HepG2 (cell line): Measurements from ENCODE around the gene XKR3. TPM values are rescaled to one million over a fixed set of nuclear protein-coding genes. Genes with fewer than 3 reads are reported as not detected.

Experiments
- ATAC-seq: fragments of 200-7000 bp; cut with Tn5 transposase; 3 replicates; pipeline ENCODE4 v1.9.1; 2020; ENCODE audit warnings: mild to moderate bottlenecking, moderate library complexity
- BruUV-seq: library from RNA; stranded (reverse); fragments of 400-500 nt; replicated peaks from 2 replicates; lab custom pipeline; 2021; lab: Mats Ljungman, UMichigan
- CTCF ChIA-PET: fragments of 300-600 bp; formaldehyde crosslinking; extraction: SDS; loops from one replicate; lab custom pipeline; 2021; ENCODE audit warnings: low total read pairs, inconsistent platforms, low intra/inter-chr PET ratio; lab: Yijun Ruan, JAX
- POLR2A ChIA-PET: fragments of 350-600 bp; sonication (Branson Sonifier 250); formaldehyde crosslinking; loops from one replicate; lab custom pipeline; 2020; ENCODE audit warnings: antibody characterized with exemption, inconsistent platforms; lab: Yijun Ruan, JAX
- DNase-seq: peaks from one replicate; pipeline ENCODE4 v3.0.0-alpha.2; 2015; ENCODE audit warnings: low spot score
- FAIRE-seq: peaks from 3 replicates; lab custom pipeline; 2011; peaks lifted over from hg19 to GRCh38; lab: Jason Lieb, UNC
- H2AFZ ChIP-seq: one replicate; pipeline ENCODE4 v1.6.1; 2011; ENCODE audit warnings: low read length, inconsistent platforms
- H3K27ac ChIP-seq: fragments of 300-600 bp; 3 replicates; pipeline ENCODE4 v1.8.0; 2011; ENCODE audit warnings: mixed run types, mild to moderate bottlenecking, mixed read lengths, low read length, inconsistent platforms; ENCODE audit not compliant: insufficient read depth; ENCODE audit errors: extremely low read length
- H3K27me3 ChIP-seq, 2 experiments: fragments of 200-600 bp in 1 of 2; 2 replicates in 1 of 2; 3 replicates in 1 of 2; pipeline versions ENCODE4 v1.6.0 to v1.8.0; 2011; ENCODE audit warnings: low read length in 2 of 2, mild to moderate bottlenecking in 2 of 2, moderate library complexity in 2 of 2, inconsistent platforms in 1 of 2; ENCODE audit not compliant: insufficient read depth in 2 of 2, control insufficient read depth in 1 of 2
- H3K36me3 ChIP-seq, 2 experiments: fragments of 200-600 bp in 1 of 2; replicated peaks in 1 of 2; 2 replicates in 1 of 2; 3 replicates in 1 of 2; pipeline versions ENCODE4 v1.5.1 to v1.8.0; 2011; ENCODE audit warnings: low read length in 2 of 2, inconsistent platforms in 1 of 2; ENCODE audit not compliant: insufficient read depth in 2 of 2, control insufficient read depth in 1 of 2
- H3K4me1 ChIP-seq: 2 replicates; pipeline ENCODE4 v1.5.1; 2012; ENCODE audit warnings: low read length, inconsistent platforms; ENCODE audit not compliant: insufficient read depth
- H3K4me2 ChIP-seq: 2 replicates; pipeline ENCODE4 v1.6.0; 2011; ENCODE audit warnings: low read depth, low read length, inconsistent platforms
- H3K4me3 ChIP-seq, 3 experiments: fragments of 200-600 bp in 1 of 3; sonication (generic), shearing (Covaris generic) in 1 of 3; replicated peaks in 1 of 3; 2 replicates each; pipeline ENCODE4 v1.5.1; 2011 to 2016; ENCODE audit warnings: low read length in 3 of 3, inconsistent platforms in 2 of 3, low read depth in 2 of 3, mild to moderate bottlenecking in 2 of 3, control low read depth in 1 of 3, mixed read lengths in 1 of 3; ENCODE audit not compliant: insufficient read depth in 1 of 3
- H3K79me2 ChIP-seq: one replicate; pipeline ENCODE4 v1.6.1; 2011; ENCODE audit warnings: low read length, inconsistent platforms; ENCODE audit not compliant: insufficient read depth
- H3K9ac ChIP-seq: 2 replicates; pipeline ENCODE4 v1.6.0; 2011; ENCODE audit warnings: mild to moderate bottlenecking, low read depth, low read length, inconsistent platforms; ENCODE audit not compliant: insufficient read depth
- H3K9me3 ChIP-seq: 2 replicates; pipeline ENCODE4 v1.5.1; 2012; ENCODE audit warnings: mild to moderate bottlenecking, low read length
- H4K20me1 ChIP-seq: 2 replicates; pipeline ENCODE4 v1.6.0; 2011; ENCODE audit warnings: inconsistent platforms, mild to moderate bottlenecking, low read length, moderate library complexity; ENCODE audit not compliant: insufficient read depth
- CBFB ChIP-seq: sonication (generic); formaldehyde crosslinking; IDR thresholded peaks from 2 replicates; pipeline ENCODE4 v1.4.0; 2020; ENCODE audit warnings: missing genetic modification reagents
- CREB1 ChIP-seq, 2 experiments: fragments of 450-650 bp in 1 of 2; IDR thresholded peaks; 2 replicates each; pipeline ENCODE4 v1.6.1; 2016 to 2017; ENCODE audit warnings: control low read depth in 1 of 2, mild to moderate bottlenecking in 1 of 2, missing compliant biosample characterization in 1 of 2, missing genetic modification characterization in 1 of 2
- KLF16 ChIP-seq, 2 experiments: sonication (generic) in 1 of 2; formaldehyde crosslinking in 1 of 2; IDR thresholded peaks; 2 replicates each; pipeline versions ENCODE4 v1.6.1 to v1.8.0; 2016 to 2023; ENCODE audit warnings: missing genetic modification reagents in 2 of 2, missing compliant biosample characterization in 1 of 2
- MXD4 ChIP-seq: IDR thresholded peaks from 2 replicates; pipeline ENCODE4 v1.6.1; 2016; ENCODE audit warnings: mild to moderate bottlenecking, missing biosample characterization, missing genetic modification reagents
- PRPF4 ChIP-seq: fragments of 200-400 bp; formaldehyde crosslinking; IDR thresholded peaks from 2 replicates; pipeline ENCODE4 v1.6.1; 2016; ENCODE audit warnings: low read length, low read depth; ENCODE audit not compliant: poor library complexity, severe bottlenecking
- SIX4 ChIP-seq: sonication (generic); formaldehyde crosslinking; IDR thresholded peaks from 2 replicates; pipeline ENCODE4 v1.4.0; 2020; ENCODE audit warnings: missing genetic modification reagents
- TP53 ChIP-seq: sonication (generic); formaldehyde crosslinking; conservative IDR thresholded peaks from 2 replicates; pipeline ENCODE4 v1.4.0; 2020; ENCODE audit warnings: missing genetic modification reagents
- ZNF282 ChIP-seq: fragments of 450-650 bp; IDR thresholded peaks from 2 replicates; pipeline ENCODE4 v1.6.1; 2018; ENCODE audit not compliant: partially characterized antibody
- ZNF589 ChIP-seq: sonication (generic); formaldehyde crosslinking; conservative IDR thresholded peaks from 2 replicates; pipeline ENCODE4 v1.8.0; 2022; ENCODE audit warnings: mild to moderate bottlenecking, moderate library complexity, missing genetic modification reagents
- ZSCAN20 ChIP-seq: sonication (generic); formaldehyde crosslinking; IDR thresholded peaks from 2 replicates; pipeline ENCODE4 v1.4.0; 2020; ENCODE audit warnings: missing genetic modification reagents, mild to moderate bottlenecking, borderline replicate concordance
- WGBS: methylation state at CpG from one replicate; pipeline ENCODE4 v1.1.6; 2017; ENCODE audit warnings: low lambda C conversion rate; 5-methylcytosine and 5-hydroxymethylcytosine counted together
- in situ Hi-C: cut with HindIII; loops from 2 replicates; pipeline ENCODE4 v1.10.0; 2017; ENCODE audit warnings: low pct_unique_long_range_greater_than_20kb; ENCODE audit not compliant: extremely low pct_ligation_motif_present
- intact Hi-C: fragments of 100-400 bp; cut with micrococcal nuclease; formaldehyde crosslinking; loops from one replicate; pipeline ENCODE4 v1.10.0; 2022; ENCODE audit not compliant: unreplicated experiment
- polyA plus RNA-seq, 8 experiments: library from polyadenylated mRNA; depleted of rRNA in 3 of 8; stranded (reverse) in 7 of 8; unstranded in 1 of 8; fragments of >200 nt; fragmentation: Illumina TruSeq in 4 of 8; extraction: Trizol in 4 of 8; gene quantifications; 2 replicates each; pipeline versions ENCODE4 v1.2.1 to v1.2.3, GENCODE V29; 2011 to 2016; ENCODE audit warnings: low read depth in 4 of 8, missing spikeins in 1 of 8, mixed read lengths in 1 of 8; ENCODE audit not compliant: insufficient read depth in 1 of 8
- total RNA-seq, 5 experiments: library from RNA; depleted of rRNA; stranded (reverse); fragments of >200 nt; fragmentation: Illumina TruSeq; extraction: Trizol; gene quantifications; 2 replicates each; pipeline ENCODE4 v1.2.3, GENCODE V29; 2016; ENCODE audit warnings: low read depth in 1 of 5
- TF ChIP-seq, protein P1 (sequence below): sonication (generic); IDR thresholded peaks from 2 replicates; pipeline ENCODE4 v1.6.1; 2016; ENCODE audit warnings: low read depth, borderline replicate concordance
- TF ChIP-seq, protein P2 (sequence below): IDR thresholded peaks from 2 replicates; pipeline ENCODE4 v1.6.1; 2016; ENCODE audit warnings: missing compliant biosample characterization, missing genetic modification reagents, borderline replicate concordance
- TF ChIP-seq, protein P3 (sequence below): sonication (generic); formaldehyde crosslinking; IDR thresholded peaks from 2 replicates; pipeline ENCODE4 v1.9.0; 2021; ENCODE audit warnings: missing genetic modification reagents, borderline replicate concordance
- TF ChIP-seq, protein P4 (sequence below): sonication (generic); formaldehyde crosslinking; IDR thresholded peaks from 2 replicates; pipeline ENCODE4 v1.4.0; 2020; ENCODE audit warnings: mild to moderate bottlenecking, missing genetic modification reagents
- TF ChIP-seq, protein P5 (sequence below): IDR thresholded peaks from 2 replicates; pipeline ENCODE4 v1.6.1; 2018; ENCODE audit warnings: missing genetic modification reagents

Gene XKR3
- total and polyA plus RNA-seq, 2 of the 13 experiments (the other 11 are each of a cell fraction or from before 2014, with no cell fraction given), result not detected

DNA sequence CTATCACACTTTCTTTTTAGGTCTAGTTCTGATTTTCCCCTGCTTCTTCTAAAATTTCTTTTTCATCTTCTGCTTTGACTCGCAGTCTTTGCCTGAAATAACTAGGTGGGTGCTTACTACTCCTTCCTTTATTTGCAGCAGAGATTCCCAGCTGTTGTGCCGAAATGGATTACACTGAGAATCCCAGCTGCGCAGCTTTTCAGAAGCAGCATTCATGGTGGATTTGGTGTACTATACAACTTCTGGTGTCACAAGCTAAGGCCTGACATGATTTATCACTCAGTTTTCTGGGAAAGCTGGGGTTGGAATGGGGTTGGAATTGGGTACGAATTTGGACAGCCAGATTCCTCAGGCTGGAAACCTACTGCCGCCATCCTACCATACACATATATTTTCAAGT, 6.0 kb upstream of the XKR3 start:
- ChIA-PET CTCF (no interaction called here), POLR2A (no interaction called here)
- Histone ChIP-seq H4K20me1 (no peaks in the 10 kb centered on the region), H2AFZ (no peak overlapping the region), H3K4me1 (no peaks in the 10 kb centered on the region), H3K27me3 (peaks cover 0 to 1% of the 10 kb centered on the region in 2 experiments; a peak in 1 of 5 replicates), H3K79me2 (no peaks in the 10 kb centered on the region), H3K4me2 (no peak overlapping the region), H3K27ac (no peak overlapping the region), H3K4me3 (no peak overlapping the region), H3K9me3 (no peaks in the 10 kb centered on the region), H3K9ac (no peak overlapping the region), H3K36me3 (no peaks in the 10 kb centered on the region)
- 41% methylated on average over 5 of the region's 5 CpGs for WGBS
- FAIRE-seq (no peak), ATAC-seq (no peak), DNase-seq (no peak)
- no TSS peak for BruUV-seq
- in situ Hi-C loops (no loop called here), intact Hi-C loops (no loop called here)
- TF ChIP-seq, protein P1, sequence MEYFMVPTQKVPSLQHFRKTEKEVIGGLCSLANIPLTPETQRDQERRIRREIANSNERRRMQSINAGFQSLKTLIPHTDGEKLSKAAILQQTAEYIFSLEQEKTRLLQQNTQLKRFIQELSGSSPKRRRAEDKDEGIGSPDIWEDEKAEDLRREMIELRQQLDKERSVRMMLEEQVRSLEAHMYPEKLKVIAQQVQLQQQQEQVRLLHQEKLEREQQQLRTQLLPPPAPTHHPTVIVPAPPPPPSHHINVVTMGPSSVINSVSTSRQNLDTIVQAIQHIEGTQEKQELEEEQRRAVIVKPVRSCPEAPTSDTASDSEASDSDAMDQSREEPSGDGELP, result no peak
- TF ChIP-seq, protein P2, sequence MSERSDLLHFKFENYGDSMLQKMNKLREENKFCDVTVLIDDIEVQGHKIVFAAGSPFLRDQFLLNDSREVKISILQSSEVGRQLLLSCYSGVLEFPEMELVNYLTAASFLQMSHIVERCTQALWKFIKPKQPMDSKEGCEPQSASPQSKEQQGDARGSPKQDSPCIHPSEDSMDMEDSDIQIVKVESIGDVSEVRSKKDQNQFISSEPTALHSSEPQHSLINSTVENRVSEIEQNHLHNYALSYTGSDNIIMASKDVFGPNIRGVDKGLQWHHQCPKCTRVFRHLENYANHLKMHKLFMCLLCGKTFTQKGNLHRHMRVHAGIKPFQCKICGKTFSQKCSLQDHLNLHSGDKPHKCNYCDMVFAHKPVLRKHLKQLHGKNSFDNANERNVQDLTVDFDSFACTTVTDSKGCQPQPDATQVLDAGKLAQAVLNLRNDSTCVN (CRISPR knock-in tag), result no peak
- TF ChIP-seq, protein P3, sequence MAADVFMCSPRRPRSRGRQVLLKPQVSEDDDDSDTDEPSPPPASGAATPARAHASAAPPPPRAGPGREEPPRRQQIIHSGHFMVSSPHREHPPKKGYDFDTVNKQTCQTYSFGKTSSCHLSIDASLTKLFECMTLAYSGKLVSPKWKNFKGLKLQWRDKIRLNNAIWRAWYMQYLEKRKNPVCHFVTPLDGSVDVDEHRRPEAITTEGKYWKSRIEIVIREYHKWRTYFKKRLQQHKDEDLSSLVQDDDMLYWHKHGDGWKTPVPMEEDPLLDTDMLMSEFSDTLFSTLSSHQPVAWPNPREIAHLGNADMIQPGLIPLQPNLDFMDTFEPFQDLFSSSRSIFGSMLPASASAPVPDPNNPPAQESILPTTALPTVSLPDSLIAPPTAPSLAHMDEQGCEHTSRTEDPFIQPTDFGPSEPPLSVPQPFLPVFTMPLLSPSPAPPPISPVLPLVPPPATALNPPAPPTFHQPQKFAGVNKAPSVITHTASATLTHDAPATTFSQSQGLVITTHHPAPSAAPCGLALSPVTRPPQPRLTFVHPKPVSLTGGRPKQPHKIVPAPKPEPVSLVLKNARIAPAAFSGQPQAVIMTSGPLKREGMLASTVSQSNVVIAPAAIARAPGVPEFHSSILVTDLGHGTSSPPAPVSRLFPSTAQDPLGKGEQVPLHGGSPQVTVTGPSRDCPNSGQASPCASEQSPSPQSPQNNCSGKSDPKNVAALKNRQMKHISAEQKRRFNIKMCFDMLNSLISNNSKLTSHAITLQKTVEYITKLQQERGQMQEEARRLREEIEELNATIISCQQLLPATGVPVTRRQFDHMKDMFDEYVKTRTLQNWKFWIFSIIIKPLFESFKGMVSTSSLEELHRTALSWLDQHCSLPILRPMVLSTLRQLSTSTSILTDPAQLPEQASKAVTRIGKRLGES (CRISPR knock-in tag), result no peak
- no peak for TF ChIP-seq SIX4 (CRISPR knock-in tag)
- no peak for TF ChIP-seq TP53
- no peak for TF ChIP-seq ZSCAN20
- TF ChIP-seq KLF16 (CRISPR knock-in tag; IDR thresholded peaks at IDR 0.05), result no peak
- TF ChIP-seq ZNF282, result no peak
- no peak for TF ChIP-seq CREB1 (IDR thresholded peaks at IDR 0.05)
- TF ChIP-seq CREB1 (CRISPR knock-in tag; IDR thresholded peaks at IDR 0.05), result no peak
- no peak for TF ChIP-seq PRPF4
- no peak for TF ChIP-seq CBFB (CRISPR knock-in tag)
- TF ChIP-seq, protein P4, sequence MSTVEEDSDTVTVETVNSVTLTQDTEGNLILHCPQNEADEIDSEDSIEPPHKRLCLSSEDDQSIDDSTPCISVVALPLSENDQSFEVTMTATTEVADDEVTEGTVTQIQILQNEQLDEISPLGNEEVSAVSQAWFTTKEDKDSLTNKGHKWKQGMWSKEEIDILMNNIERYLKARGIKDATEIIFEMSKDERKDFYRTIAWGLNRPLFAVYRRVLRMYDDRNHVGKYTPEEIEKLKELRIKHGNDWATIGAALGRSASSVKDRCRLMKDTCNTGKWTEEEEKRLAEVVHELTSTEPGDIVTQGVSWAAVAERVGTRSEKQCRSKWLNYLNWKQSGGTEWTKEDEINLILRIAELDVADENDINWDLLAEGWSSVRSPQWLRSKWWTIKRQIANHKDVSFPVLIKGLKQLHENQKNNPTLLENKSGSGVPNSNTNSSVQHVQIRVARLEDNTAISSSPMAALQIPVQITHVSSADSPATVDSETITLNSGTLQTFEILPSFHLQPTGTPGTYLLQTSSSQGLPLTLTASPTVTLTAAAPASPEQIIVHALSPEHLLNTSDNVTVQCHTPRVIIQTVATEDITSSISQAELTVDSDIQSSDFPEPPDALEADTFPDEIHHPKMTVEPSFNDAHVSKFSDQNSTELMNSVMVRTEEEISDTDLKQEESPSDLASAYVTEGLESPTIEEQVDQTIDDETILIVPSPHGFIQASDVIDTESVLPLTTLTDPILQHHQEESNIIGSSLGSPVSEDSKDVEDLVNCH (CRISPR knock-in tag), result no peak
- TF ChIP-seq, protein P5, sequence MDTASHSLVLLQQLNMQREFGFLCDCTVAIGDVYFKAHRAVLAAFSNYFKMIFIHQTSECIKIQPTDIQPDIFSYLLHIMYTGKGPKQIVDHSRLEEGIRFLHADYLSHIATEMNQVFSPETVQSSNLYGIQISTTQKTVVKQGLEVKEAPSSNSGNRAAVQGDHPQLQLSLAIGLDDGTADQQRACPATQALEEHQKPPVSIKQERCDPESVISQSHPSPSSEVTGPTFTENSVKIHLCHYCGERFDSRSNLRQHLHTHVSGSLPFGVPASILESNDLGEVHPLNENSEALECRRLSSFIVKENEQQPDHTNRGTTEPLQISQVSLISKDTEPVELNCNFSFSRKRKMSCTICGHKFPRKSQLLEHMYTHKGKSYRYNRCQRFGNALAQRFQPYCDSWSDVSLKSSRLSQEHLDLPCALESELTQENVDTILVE (CRISPR knock-in tag), result no peak
- TF ChIP-seq ZNF589, result no peak
- no peak for TF ChIP-seq MXD4
